Limb (tissue), 2 donors: ENCODE results near the gene SP140.
"Not testable (repeated sequence)": the region's sequence is repeated elsewhere in the genome, so short reads cannot be mapped to it uniquely, and the experiment has no call there.

ENCODE experiments used
- DNase-seq, 2 donors: peaks; one replicate each; pipeline ENCODE4 v3.0.0-alpha.2; 2016; ENCODE audit errors: extremely low spot score in 2 of 2

SP140 gene

GRCh38 chr2:230286048-230286447, 60.5 kb downstream of the SP140 start:
- no peak for DNase-seq

GRCh38 chr2:230289311-230289710, 63.8 kb downstream of the SP140 start:
- DNase-seq = not testable (repeated sequence)

GRCh38 chr2:230295192-230295591, 69.7 kb downstream of the SP140 start:
- no peak for DNase-seq

- no peak for DNase-seq
Measured at GRCh38 chr2:230296917-230297316, 71.4 kb downstream of the SP140 start.

GRCh38 chr2:230299618-230300017, 74.1 kb downstream of the SP140 start:
- DNase-seq = no peak

DNA sequence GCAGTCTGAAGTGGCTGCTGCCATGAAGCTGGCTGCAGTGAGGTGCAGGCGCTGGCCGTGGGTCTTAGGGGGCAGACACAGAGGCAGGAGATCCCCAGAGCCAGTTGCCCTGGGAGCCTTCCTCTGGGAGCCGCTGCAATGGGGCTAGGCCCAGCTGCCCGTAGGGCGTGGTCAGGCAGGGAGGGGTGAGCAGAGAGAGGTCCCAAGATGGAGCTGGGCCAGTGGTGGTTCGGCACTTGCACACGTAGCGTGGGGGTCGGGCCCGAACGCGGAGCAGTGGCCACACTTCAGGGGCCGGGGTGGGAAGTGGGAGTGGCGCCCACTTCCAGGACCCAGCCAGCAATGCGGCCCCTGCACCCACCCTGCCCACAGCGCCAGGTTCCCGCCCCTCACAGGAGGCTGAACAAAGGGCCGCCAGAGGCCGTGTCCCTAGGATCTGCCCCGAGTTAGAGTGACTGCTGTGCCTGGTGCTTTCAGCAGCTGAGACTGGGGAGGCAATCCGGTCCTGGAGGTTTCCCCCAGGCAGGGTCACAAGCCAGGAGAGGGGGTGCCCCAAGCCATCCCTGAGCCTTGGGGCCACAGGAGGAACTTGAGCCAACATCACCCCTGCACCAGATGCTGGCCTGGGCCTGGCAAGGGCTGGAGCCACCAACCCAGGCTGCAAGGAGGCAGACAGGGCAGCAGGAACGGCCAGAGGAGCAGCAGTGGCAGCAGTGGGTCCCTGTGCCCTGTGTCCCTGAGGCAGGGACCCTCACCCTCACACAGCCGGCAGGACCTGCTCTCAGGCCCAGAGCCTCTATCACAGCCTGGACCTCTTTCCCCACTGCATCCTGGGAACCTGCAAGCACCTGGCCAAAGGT, 80.1 kb downstream of the SP140 start:
- no peak for DNase-seq

- DNase-seq = no peak
Measured at GRCh38 chr2:230306474-230306873, 80.9 kb downstream of the SP140 start.

DNA sequence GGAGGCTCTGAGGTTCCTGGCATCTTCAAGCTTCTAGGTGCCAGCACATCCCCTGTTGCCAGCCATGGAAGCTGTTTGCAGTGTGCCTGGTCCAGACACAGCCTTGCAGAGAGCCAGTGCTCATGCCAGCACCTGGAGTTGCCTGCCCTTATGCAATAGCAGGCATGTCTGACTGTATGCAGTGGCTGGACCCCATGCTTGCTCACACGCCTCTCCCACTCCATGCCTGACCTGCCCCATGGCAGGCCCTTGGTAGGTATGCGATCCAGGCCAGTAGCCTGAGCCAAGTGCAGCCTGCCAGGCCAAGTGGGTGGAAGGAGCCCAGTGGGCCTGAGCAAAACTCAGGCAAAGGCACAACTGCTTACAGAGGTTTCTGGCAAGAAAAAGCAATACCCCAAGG, 81.9 kb downstream of the SP140 start:
- no peak for DNase-seq

- DNase-seq = no peak
Measured at GRCh38 chr2:230308402-230309000, 83.0 kb downstream of the SP140 start.

GRCh38 chr2:230310792-230311191, 85.3 kb downstream of the SP140 start:
- not testable (repeated sequence) for DNase-seq

GRCh38 chr2:230311634-230312033, 86.1 kb downstream of the SP140 start:
- DNase-seq = not testable (repeated sequence)

DNA sequence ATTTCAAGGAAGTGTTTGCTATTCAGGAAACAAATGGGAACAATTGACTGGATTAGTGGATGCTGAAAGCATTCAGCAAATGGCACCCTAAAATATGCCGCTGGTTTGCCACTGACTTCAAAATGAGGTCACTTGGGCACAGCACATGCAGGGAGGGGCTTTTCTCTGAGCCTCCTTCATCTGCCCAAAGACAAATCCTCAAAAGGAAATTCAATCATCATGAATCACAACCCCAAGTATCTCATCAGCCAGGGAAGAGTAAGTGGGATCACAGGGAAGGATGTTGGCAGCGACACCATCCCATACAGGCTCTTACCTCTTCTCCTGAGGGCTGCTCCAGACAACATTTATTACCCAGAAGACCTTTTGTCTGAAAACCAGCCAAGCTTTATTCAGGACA, 87.1 kb downstream of the SP140 start:
- DNase-seq = no peak

GRCh38 chr2:230317366-230317765, 91.8 kb downstream of the SP140 start:
- no peak for DNase-seq

- DNase-seq = no peak
Measured at GRCh38 chr2:230318190-230319121, 92.9 kb downstream of the SP140 start.

GRCh38 chr2:230319211-230319862, 93.8 kb downstream of the SP140 start:
- DNase-seq = no peak

DNA sequence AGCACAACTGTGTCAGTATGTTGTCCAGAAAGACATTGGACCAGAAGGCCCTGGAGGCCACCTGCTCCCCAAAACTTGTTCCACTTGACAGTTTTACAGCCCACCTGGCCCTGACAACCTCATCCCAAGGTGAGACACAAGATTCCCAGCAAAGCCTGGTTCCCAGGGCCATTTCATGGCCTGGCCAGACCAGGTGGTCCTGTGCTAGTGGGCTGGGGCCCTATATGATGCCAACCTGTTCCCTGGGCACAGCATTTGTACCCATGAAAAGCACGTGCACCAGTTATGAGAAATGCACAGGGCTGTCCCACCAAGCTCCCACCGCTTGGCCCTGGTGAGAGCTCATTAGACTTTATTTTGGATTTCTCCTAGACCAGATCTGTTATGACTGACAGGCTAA, 95.5 kb downstream of the SP140 start:
- DNase-seq = no peak

DNA sequence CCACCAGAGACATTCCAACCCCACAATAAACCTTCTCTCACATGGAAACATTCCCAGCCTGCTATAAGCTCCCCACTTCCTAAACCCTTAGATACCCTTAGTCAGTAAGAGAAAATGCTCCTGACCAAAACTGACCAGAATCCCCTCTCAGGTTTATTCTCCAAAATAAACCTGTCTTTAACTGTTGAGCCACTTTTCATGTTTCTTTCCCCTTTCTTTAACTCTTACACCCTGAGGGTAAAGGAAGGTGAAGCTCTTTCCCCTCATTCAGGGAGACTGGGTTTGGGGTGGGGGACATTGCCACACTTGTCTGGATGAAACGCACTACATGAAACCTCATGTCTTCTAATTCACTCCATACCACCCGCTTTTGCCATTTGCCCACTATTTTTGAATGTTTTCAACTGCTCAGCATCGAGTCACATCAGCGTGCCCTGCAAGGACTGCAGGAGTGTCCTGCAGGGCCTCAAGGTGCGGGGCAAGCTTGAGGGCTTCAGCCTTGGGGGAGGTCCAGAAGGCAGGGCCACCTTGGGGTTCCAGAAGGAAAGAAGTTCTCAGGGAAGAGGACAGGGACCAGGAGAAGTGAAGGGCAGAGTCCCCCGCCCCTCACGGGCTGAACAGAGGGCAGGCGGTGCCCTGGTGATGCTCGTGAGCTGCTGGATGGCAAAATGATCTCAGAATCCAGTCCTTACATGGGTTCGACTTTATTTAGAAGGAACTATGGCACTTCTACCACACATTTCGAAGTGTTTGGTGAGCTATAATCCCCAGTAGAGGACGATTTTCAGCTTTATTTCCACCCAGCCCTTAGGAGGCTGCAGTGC, 97.2 kb downstream of the SP140 start:
- DNase-seq = no peak

GRCh38 chr2:230323385-230324106, 98.0 kb downstream of the SP140 start:
- DNase-seq = no peak

DNA sequence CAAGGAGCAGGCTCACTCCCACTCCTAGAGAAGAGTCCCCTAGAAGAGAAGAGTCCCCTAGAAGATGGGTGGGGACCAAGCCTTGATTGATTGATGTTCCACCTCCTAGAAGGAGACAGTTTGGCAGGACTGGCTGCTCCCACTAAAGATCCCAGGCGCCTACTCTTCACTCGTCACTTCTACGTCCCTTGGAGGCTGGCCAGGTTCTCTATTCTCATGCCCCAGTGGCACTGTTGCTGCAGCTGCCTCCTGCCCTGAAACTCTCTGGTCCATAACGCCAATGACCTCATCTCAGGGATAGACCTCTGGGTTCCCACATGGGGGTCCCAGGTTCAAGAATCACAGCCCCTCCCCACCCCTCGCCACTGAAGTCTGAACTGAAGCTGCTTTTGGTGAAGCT, 99.0 kb downstream of the SP140 start:
- no peak for DNase-seq
